NCI-H345 treated with DMSO at 0.1 percent for 48 hours (cell line): ENCODE results near the gene ARSI.

Experiments used
- DNase-seq: peaks from one replicate; lab custom pipeline; 2025; ENCODE audit not compliant: unreplicated experiment; lab: John Stamatoyannopoulos, UW

Gene ARSI

GRCh38 chr5:150294551-150295071 is 8.1 kb downstream of the ARSI start:
- DNase-seq: no peak

GRCh38 chr5:150293091-150293941 is 9.4 kb downstream of the ARSI start:
- DNase-seq: no peak

GRCh38 chr5:150291388-150292385 is 11.0 kb downstream of the ARSI start:
- no peak for DNase-seq

GRCh38 chr5:150289551-150290390 is 12.9 kb downstream of the ARSI start, which contains the start of gene CAMK2A:
TSS of gene CAMK2A (minus strand) at chr5:150289773. CDS start at chr5:150289625, 148 bp downstream.
- no peak for DNase-seq

- no peak for DNase-seq
Observed at GRCh38 chr5:150288791-150289190, 13.9 kb downstream of the ARSI start.

GRCh38 chr5:150288361-150288760 is 14.3 kb downstream of the ARSI start:
- DNase-seq: no peak

GRCh38 chr5:150286820-150287219 is 15.9 kb downstream of the ARSI start:
- no peak for DNase-seq

DNA sequence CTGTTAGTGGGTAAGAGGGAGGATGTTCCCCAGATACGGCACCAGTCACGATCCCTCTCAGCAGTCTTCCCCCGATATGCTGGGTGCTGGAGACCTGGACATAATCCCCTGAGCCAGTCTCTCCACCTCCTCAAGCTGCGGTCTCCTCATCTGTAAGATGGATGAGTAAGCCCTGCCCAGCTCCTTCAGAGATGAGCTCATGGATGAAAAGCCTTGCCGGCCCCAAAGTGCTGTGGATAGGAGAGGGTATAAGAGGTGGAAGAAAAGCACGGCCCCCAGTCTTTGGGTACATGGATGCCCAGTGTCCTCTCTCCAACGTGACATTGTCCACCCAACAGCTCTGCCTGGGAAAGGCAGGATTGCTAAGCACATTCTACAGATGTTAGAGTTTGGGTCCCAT is 17.6 kb downstream of the ARSI start:
- no peak for DNase-seq

GRCh38 chr5:150284311-150284710 is 18.4 kb downstream of the ARSI start:
- no peak for DNase-seq

DNA sequence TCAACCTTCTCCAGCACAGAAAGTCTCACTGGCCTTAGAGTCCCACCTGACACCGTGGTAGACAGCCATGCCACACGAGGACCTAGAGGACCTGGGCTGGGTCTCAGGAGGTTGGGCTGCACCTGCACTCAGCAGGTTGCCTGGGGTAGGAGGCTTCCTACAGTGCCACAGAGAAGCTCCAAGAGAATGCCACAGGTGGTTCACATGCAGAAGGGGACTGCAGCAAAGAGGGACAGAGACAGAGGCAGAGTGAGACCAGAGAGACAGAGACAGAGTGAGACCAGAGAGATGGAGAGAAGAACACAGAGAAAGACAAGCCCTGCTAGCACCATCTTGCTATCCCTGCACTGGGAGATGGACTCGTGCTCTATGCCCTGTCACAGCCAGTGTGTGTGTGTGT is 18.8 kb downstream of the ARSI start:
- DNase-seq: no peak

DNA sequence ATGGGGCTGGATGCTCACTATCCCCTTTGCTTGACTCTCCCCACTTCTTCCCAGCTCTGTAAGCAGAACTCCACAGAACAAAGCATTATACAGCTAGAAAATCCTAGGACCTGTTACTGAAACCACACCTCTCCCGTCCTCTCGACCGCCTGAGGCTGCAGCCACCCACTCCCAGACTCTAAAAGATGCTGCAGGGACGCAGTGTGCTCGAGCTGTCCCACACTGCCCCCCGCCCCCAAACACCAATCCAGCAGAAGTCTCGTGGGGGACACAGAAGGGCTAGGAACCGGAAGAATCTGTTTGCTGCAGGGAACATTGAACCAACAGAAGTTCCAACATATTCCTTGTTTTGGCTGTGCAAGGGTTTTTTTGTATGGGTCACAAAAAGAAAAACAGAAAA is 20.7 kb downstream of the ARSI start:
- no peak for DNase-seq

GRCh38 chr5:150279330-150280020 is 23.2 kb downstream of the ARSI start:
- peak; percentile 37 for DNase-seq

GRCh38 chr5:150278916-150279315 is 23.8 kb downstream of the ARSI start:
- DNase-seq: no peak

- no peak for DNase-seq
Observed at GRCh38 chr5:150278046-150278730, 24.5 kb downstream of the ARSI start.

DNA sequence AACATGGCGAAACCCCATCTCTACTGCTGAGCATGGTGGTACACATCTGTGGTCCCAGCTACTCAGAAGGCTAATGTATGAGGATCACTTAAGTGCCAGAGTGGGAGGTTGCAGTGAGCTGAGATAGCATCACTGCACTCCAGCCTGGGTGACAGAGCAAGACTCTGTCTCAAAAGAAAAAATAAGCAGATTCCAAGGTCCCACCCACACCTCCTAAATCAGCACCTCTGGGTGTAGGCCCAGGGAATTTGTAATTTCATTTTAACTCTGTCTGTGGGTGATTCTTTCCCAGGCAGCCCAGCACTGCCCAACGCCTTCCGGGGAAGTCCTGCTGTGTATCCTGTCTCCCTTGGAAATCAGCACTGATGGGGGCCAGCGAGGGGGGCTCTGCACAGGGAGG is 25.7 kb downstream of the ARSI start:
- no peak for DNase-seq

DNA sequence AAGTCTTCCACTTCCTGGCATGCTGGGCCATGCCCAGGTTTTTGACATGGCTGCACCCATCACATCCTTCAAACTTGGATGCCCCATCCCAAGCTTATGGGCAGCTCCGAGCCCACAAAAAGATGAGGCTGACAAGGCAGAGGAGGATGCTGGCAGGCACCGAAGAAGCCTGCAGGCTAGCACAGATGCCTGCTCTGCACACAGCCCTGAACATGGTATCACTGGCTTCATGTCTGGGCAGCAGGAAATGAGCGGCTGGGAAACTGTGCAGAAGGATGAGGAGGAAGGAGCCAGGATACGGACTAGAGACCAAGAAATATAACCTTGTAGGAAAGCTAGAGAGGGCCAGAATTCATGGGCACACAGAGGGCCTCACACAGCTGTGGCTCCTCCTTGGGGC is 27.9 kb downstream of the ARSI start:
- DNase-seq: no peak

DNA sequence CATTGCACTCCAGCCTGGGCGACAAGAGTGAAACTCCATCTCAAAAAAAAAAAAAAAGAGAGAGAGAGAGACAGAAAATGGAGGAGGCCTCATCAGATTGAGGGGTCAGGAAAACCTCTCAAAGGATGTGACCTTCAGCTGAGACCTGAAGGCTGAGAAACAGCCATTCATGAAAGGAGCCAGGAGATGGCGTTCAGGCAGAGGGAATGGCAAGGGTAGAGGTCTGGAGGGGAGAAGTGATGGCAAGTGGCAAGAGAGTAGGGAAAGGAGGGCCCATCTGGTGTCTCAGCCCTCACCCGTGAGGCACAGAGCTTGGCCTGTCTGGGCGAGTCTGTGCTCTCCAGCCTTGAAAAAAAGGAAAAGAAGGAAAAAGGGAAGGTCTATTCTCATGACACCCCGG is 30.2 kb downstream of the ARSI start:
- DNase-seq: no peak

DNA sequence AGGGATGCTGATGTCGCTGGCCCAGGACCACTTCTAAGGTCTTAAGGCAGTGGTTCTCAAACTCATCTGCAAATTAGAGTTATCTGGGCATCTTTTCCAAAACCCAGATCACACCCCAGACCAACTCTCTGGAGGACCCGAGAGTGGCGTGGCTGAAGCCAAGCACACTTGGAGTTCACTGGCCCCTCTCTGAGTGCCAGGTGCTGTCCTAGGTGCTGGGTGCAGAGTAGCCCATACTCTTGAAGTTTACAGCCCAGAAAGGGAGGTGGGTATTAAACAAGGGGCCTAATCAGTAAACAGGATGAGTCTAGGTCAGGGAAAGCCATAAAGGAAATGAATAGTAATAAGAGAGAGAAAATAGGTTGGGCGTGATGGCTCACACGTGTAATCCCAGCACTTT is 30.8 kb downstream of the ARSI start:
- no peak for DNase-seq

GRCh38 chr5:150271296-150271692 is 31.4 kb downstream of the ARSI start:
- DNase-seq: no peak
